HG03060 (cell line): ENCODE data around the gene RGMB.

Experiments
- ATAC-seq: cut with Tn5 transposase; IDR thresholded peaks from one replicate; pipeline ENCODE4 v1.9.1; 2021; ENCODE audit warnings: low read depth, moderate number of reproducible peaks; ENCODE audit not compliant: unreplicated experiment

The RGMB gene

GRCh38 chr5:98783051-98783649 is 9.7 kb downstream of the RGMB start:
- no peak for ATAC-seq

GRCh38 chr5:98784411-98784810 is 10.9 kb downstream of the RGMB start:
- ATAC-seq: no peak

- ATAC-seq: no peak
Observed at GRCh38 chr5:98785244-98785643, 11.8 kb downstream of the RGMB start.

- ATAC-seq: no peak
Observed at GRCh38 chr5:98786191-98786853, 12.9 kb downstream of the RGMB start.

GRCh38 chr5:98787131-98787719 is 13.8 kb downstream of the RGMB start:
- no peak for ATAC-seq

GRCh38 chr5:98789029-98789428 is 15.6 kb downstream of the RGMB start:
- ATAC-seq: no peak

- no peak for ATAC-seq
Observed at GRCh38 chr5:98791001-98791519, 17.6 kb downstream of the RGMB start.

GRCh38 chr5:98791898-98792580 is 18.6 kb downstream of the RGMB start:
- ATAC-seq: no peak

- no peak for ATAC-seq
Observed at GRCh38 chr5:98793223-98793622, 19.8 kb downstream of the RGMB start.

- no peak for ATAC-seq
Observed at GRCh38 chr5:98794001-98794400, 20.5 kb downstream of the RGMB start.

- ATAC-seq: no peak
Observed at GRCh38 chr5:98794414-98795080, 21.1 kb downstream of the RGMB start.

- no peak for ATAC-seq
Observed at GRCh38 chr5:98795243-98795642, 21.8 kb downstream of the RGMB start.

- no peak for ATAC-seq
Observed at GRCh38 chr5:98796197-98796972, 22.9 kb downstream of the RGMB start.

- no peak for ATAC-seq
Observed at GRCh38 chr5:98798371-98798770, 24.9 kb downstream of the RGMB start.

- no peak for ATAC-seq
Observed at GRCh38 chr5:98798847-98799246, 25.4 kb downstream of the RGMB start.

- ATAC-seq: no peak
Observed at GRCh38 chr5:98804066-98804465, 30.6 kb downstream of the RGMB start.

- ATAC-seq: no peak
Observed at GRCh38 chr5:98805070-98805469, 31.6 kb downstream of the RGMB start.

GRCh38 chr5:98807806-98808205 is 34.3 kb downstream of the RGMB start:
- no peak for ATAC-seq

- ATAC-seq: no peak
Observed at GRCh38 chr5:98810206-98810605, 36.7 kb downstream of the RGMB start.

GRCh38 chr5:98813755-98814154 is 40.3 kb downstream of the RGMB start:
- ATAC-seq: no peak
